ENCODE measurements around the gene GRM7.

- TF ChIP-seq POLR2A (IDR thresholded peaks at IDR 0.05; ENCODE audit: low read depth) = no peak
- no peak for TF ChIP-seq CTCF (IDR thresholded peaks at IDR 0.05)
- TF ChIP-seq POLR2AphosphoS5 (IDR thresholded peaks at IDR 0.05) = no peak
These were observed 16.2 kb upstream of the GRM7 start for GRCh38 chr3:6844723-6845122.

Measured in esophagus muscularis mucosa (tissue), 3 donors.